Brain microvascular endothelial cell (primary cell): Measurements from ENCODE around the gene GNAI2.

Experiments used
- DNase-seq: peaks from one replicate; pipeline ENCODE4 v3.0.0-alpha.2; 2020
- H3K27ac ChIP-seq: fragments of 250-450 bp; sonication (Bioruptor Pico); 2 replicates; pipeline ENCODE4 v1.5.1; 2020; ENCODE audit warnings: mild to moderate bottlenecking, moderate library complexity
- H3K27me3 ChIP-seq: fragments of 250-450 bp; sonication (Bioruptor Pico); replicated peaks from 2 replicates; pipeline ENCODE4 v1.5.1; 2020; ENCODE audit warnings: mild to moderate bottlenecking
- H3K36me3 ChIP-seq: fragments of 250-450 bp; sonication (Bioruptor Pico); replicated peaks from 2 replicates; pipeline ENCODE4 v1.5.1; 2020; ENCODE audit warnings: mild to moderate bottlenecking
- H3K4me3 ChIP-seq: 2 replicates; pipeline ENCODE4 v1.5.1; 2011; ENCODE audit warnings: low read depth, mild to moderate bottlenecking, control low read depth, low read length, moderate library complexity
- CTCF ChIP-seq: IDR thresholded peaks from 2 replicates; pipeline ENCODE4 v1.5.1; 2011; ENCODE audit warnings: low read depth, mild to moderate bottlenecking, moderate library complexity, low read length, control low read depth, inconsistent platforms; ENCODE audit errors: missing control alignments
- in situ Hi-C: cut with HindIII; loops from 2 replicates; pipeline ENCODE4 v1.10.0; 2017; ENCODE audit warnings: low sequenced_read_pairs, low pct_ligation_motif_present

GNAI2 gene

GRCh38 chr3:50254577-50255250 lies 18.7 kb downstream of the GNAI2 start:
- Histone ChIP-seq H3K27ac (peak overlapping the region; percentile 71), H3K27me3 (no peaks in the 10 kb centered on the region), H3K4me3 (no peak overlapping the region), H3K36me3 (peaks cover 74% of the 10 kb centered on the region)
- in situ Hi-C loops = no loop called here
- TF ChIP-seq CTCF = peak; percentile 6
- DNase-seq = peak; percentile 52

DNA sequence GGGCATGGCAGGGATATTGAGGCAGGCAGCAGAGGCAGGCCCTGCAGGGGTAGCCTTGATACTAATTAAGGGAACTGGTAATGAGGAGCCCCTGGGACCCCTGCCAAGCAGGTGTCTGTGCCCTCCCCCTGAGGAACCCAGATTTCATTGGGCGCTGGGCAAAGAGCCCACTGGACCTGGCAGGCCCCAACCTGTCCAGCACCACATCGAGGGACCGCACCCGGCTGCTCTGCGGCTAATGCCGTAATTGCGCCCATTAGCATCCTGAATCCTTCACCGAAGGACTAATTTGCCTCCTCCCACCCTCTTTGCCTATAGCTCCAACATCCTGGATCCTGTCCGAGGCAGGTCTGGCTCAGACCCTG lies 19.2 kb downstream of the GNAI2 start:
- no peak overlapping the region for H3K4me3 ChIP-seq
- in situ Hi-C loops = no loop called here
- DNase-seq = no peak
- H3K27ac ChIP-seq = peak overlapping the region; percentile 71
- peaks cover 74% of the 10 kb centered on the region for H3K36me3 ChIP-seq
- H3K27me3 ChIP-seq = no peaks in the 10 kb centered on the region
- TF ChIP-seq CTCF = no peak

DNA sequence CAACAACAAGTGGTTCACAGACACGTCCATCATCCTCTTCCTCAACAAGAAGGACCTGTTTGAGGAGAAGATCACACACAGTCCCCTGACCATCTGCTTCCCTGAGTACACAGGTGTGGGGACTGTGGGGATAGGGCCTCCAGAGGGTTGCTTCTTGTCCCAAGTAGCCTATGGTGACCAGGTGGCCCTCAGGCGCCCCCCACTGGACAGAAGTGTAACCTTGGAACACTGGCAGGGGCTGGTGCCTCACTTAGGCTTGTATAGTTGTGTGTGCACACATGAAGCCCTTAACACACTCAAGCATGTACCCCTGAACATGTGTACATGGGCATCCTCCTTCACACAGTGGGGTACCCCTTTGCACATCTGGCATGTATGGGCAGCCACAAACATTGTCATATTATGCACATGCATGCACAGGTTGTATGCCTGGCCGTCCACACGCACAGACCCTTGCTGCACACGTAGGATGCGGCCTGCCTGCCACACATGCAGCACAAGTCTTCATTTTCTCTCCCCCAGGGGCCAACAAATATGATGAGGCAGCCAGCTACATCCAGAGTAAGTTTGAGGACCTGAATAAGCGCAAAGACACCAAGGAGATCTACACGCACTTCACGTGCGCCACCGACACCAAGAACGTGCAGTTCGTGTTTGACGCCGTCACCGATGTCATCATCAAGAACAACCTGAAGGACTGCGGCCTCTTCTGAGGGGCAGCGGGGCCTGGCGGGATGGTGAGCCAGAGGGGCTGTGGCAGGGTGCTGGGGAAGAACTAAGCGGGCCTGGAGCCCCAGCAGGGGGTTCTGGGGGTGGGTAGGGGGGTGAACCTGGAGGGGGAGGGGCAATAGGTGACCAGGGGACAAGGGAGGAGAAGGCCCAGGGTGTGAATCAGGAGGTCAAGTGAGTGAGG lies 21.2 kb downstream of the GNAI2 start:
- Histone ChIP-seq H3K36me3 (peaks cover 63% of the 10 kb centered on the region), H3K27ac (no peak overlapping the region), H3K4me3 (no peak overlapping the region), H3K27me3 (no peaks in the 10 kb centered on the region)
- in situ Hi-C loops = no loop called here
- no peak for DNase-seq
- peak; percentile 79 for TF ChIP-seq CTCF

GRCh38 chr3:50258029-50258680 lies 22.2 kb downstream of the GNAI2 start:
- Histone ChIP-seq H3K27me3 (no peaks in the 10 kb centered on the region), H3K27ac (no peak overlapping the region), H3K36me3 (peaks cover 55% of the 10 kb centered on the region), H3K4me3 (no peak overlapping the region)
- no peak for DNase-seq
- no peak for TF ChIP-seq CTCF
- in situ Hi-C loops = no loop called here

GRCh38 chr3:50258979-50259378 lies 23.0 kb downstream of the GNAI2 start:
- in situ Hi-C loops = no loop called here

More at GRCh38 chr3:50258979-50259378, 23.0 kb downstream of the GNAI2 start:
- H3K27ac ChIP-seq = no peak overlapping the region
- peaks cover 46% of the 10 kb centered on the region for H3K36me3 ChIP-seq
- no peak for TF ChIP-seq CTCF
- no peak for DNase-seq
- no peak overlapping the region for H3K4me3 ChIP-seq
- no peaks in the 10 kb centered on the region for H3K27me3 ChIP-seq
